Mesendoderm (in vitro differentiated cells): Measurements from ENCODE around the gene FAM216A.
"Not testable (repeated sequence)": the region's sequence is repeated elsewhere in the genome, so short reads cannot be mapped to it uniquely, and the experiment has no call there.

Experiments
- DNase-seq: peaks from one replicate; pipeline ENCODE4 v3.0.0; 2013
- H2AK5ac ChIP-seq: 2 replicates; pipeline ENCODE4 v1.6.1; 2013; ENCODE audit warnings: low read length, inconsistent platforms
- H2BK120ac ChIP-seq: 2 replicates; pipeline ENCODE4 v1.6.1; 2013; ENCODE audit warnings: low read depth, mild to moderate bottlenecking, low read length, moderate library complexity, mixed read lengths
- H2BK15ac ChIP-seq: replicated peaks from 2 replicates; pipeline ENCODE4 v1.6.1; 2013; ENCODE audit warnings: low read depth, mild to moderate bottlenecking, moderate library complexity
- H2BK5ac ChIP-seq: 2 replicates; pipeline ENCODE4 v1.6.1; 2013; ENCODE audit warnings: low read length, inconsistent platforms
- H3K18ac ChIP-seq: 2 replicates; pipeline ENCODE4 v1.6.1; 2013; ENCODE audit warnings: mild to moderate bottlenecking, low read length, mixed read lengths
- H3K23ac ChIP-seq: one replicate; pipeline ENCODE4 v1.6.1; 2013; ENCODE audit warnings: low read length
- H3K27ac ChIP-seq: 2 replicates; pipeline ENCODE4 v1.5.1; 2013; ENCODE audit warnings: low read depth, mild to moderate bottlenecking, inconsistent platforms, low read length, moderate library complexity
- H3K27me3 ChIP-seq: 2 replicates; pipeline ENCODE4 v1.6.1; 2013; ENCODE audit warnings: low read length, control low read depth, mild to moderate bottlenecking, inconsistent platforms; ENCODE audit not compliant: insufficient read depth, poor library complexity
- H3K36me3 ChIP-seq: 2 replicates; pipeline ENCODE4 v1.6.1; 2013; ENCODE audit warnings: low read length, inconsistent platforms; ENCODE audit not compliant: control insufficient read depth, insufficient read depth
- H3K4ac ChIP-seq: one replicate; pipeline ENCODE4 v1.6.1; 2013; ENCODE audit warnings: low read depth, mild to moderate bottlenecking, low read length, moderate library complexity
- H3K4me1 ChIP-seq: 2 replicates; pipeline ENCODE4 v1.6.1; 2013; ENCODE audit warnings: low read depth, low read length, inconsistent platforms; ENCODE audit not compliant: control insufficient read depth
- H3K4me2 ChIP-seq: 2 replicates; pipeline ENCODE4 v1.6.1; 2013; ENCODE audit warnings: low read length
- H3K4me3 ChIP-seq: 2 replicates; pipeline ENCODE4 v1.5.1; 2013; ENCODE audit warnings: mild to moderate bottlenecking, low read length
- H3K56ac ChIP-seq: one replicate; pipeline ENCODE4 v1.6.1; 2013; ENCODE audit warnings: low read length
- H3K79me1 ChIP-seq: 2 replicates; pipeline ENCODE4 v1.6.1; 2013; ENCODE audit warnings: low read length, inconsistent platforms
- H3K79me2 ChIP-seq: 2 replicates; pipeline ENCODE4 v1.6.1; 2013; ENCODE audit warnings: mild to moderate bottlenecking, low read length; ENCODE audit not compliant: control insufficient read depth, insufficient read depth
- H3K9ac ChIP-seq: 2 replicates; pipeline ENCODE4 v1.6.1; 2013; ENCODE audit warnings: low read length, inconsistent platforms
- H4K5ac ChIP-seq: one replicate; pipeline ENCODE4 v1.6.1; 2013; ENCODE audit warnings: low read length
- H4K8ac ChIP-seq: one replicate; pipeline ENCODE4 v1.6.1; 2013; ENCODE audit warnings: low read depth, mild to moderate bottlenecking, control low read depth, low read length, moderate library complexity
- WGBS: extraction: QIAGEN DNeasy Blood & Tissue Kit; methylation state at CpG from one replicate; pipeline ENCODE4 v1.1.7; 2013; ENCODE audit warnings: low lambda C conversion rate, missing lambda C conversion rate; ENCODE audit not compliant: insufficient coverage; ENCODE audit errors: extremely low coverage; 5-methylcytosine and 5-hydroxymethylcytosine counted together

FAM216A gene

GRCh38 chr12:110513842-110514241 lies 45.2 kb downstream of the FAM216A start:
- H2AK5ac ChIP-seq = no peak overlapping the region
- H3K4me3 ChIP-seq = no peak overlapping the region
- H3K36me3 ChIP-seq = no peaks in the 10 kb centered on the region
- no peak overlapping the region for H4K8ac ChIP-seq
- H2BK15ac ChIP-seq = no peak overlapping the region
- H3K79me1 ChIP-seq = no peaks in the 10 kb centered on the region
- no peak overlapping the region for H2BK5ac ChIP-seq
- H3K4me1 ChIP-seq = no peaks in the 10 kb centered on the region
- no peak overlapping the region for H2BK120ac ChIP-seq
- DNase-seq = no peak
- no peak overlapping the region for H3K27ac ChIP-seq
- H3K27me3 ChIP-seq = no peaks in the 10 kb centered on the region
- H3K56ac ChIP-seq = no peak overlapping the region
- H3K18ac ChIP-seq = no peak overlapping the region
- no peak overlapping the region for H3K23ac ChIP-seq
- H4K5ac ChIP-seq = no peak overlapping the region
- no CpG with 5 or more reads among the region's 6 CpGs for WGBS
- no peak overlapping the region for H3K4ac ChIP-seq
- H3K4me2 ChIP-seq = no peak overlapping the region
- H3K79me2 ChIP-seq = no peaks in the 10 kb centered on the region
- no peak overlapping the region for H3K9ac ChIP-seq

- no peaks in the 10 kb centered on the region for H3K4me1 ChIP-seq
- no peaks in the 10 kb centered on the region for H3K79me1 ChIP-seq
- H3K4me3 ChIP-seq = no peak overlapping the region
- no peak overlapping the region for H3K4me2 ChIP-seq
- H4K5ac ChIP-seq = no peak overlapping the region
- H4K8ac ChIP-seq = no peak overlapping the region
- no peak overlapping the region for H3K23ac ChIP-seq
- no peaks in the 10 kb centered on the region for H3K36me3 ChIP-seq
- DNase-seq = no peak
- no peak overlapping the region for H2AK5ac ChIP-seq
- no CpG with 5 or more reads among the region's 1 CpG for WGBS
- no peak overlapping the region for H3K56ac ChIP-seq
- no peak overlapping the region for H3K27ac ChIP-seq
- no peak overlapping the region for H3K9ac ChIP-seq
- H3K27me3 ChIP-seq = no peaks in the 10 kb centered on the region
- no peaks in the 10 kb centered on the region for H3K79me2 ChIP-seq
- H2BK120ac ChIP-seq = no peak overlapping the region
- H3K4ac ChIP-seq = no peak overlapping the region
- H2BK5ac ChIP-seq = no peak overlapping the region
- H2BK15ac ChIP-seq = no peak overlapping the region
- H3K18ac ChIP-seq = no peak overlapping the region
These were observed 45.7 kb downstream of the FAM216A start for GRCh38 chr12:110514363-110514762.

GRCh38 chr12:110516995-110517394 lies 48.4 kb downstream of the FAM216A start:
- Histone ChIP-seq H2AK5ac (no peak overlapping the region), H3K27me3 (no peaks in the 10 kb centered on the region), H3K4me3 (no peak overlapping the region), H3K18ac (no peak overlapping the region), H3K27ac (no peak overlapping the region), H2BK120ac (no peak overlapping the region), H3K4ac (no peak overlapping the region), H3K4me1 (no peaks in the 10 kb centered on the region), H4K8ac (no peak overlapping the region), H3K79me2 (no peaks in the 10 kb centered on the region), H3K23ac (no peak overlapping the region), H3K9ac (no peak overlapping the region), H3K56ac (no peak overlapping the region), H2BK5ac (no peak overlapping the region), H2BK15ac (no peak overlapping the region), H3K79me1 (no peaks in the 10 kb centered on the region), H3K36me3 (no peaks in the 10 kb centered on the region), H3K4me2 (no peak overlapping the region), H4K5ac (no peak overlapping the region)
- DNase-seq = no peak
- no CpG with 5 or more reads among the region's 3 CpGs for WGBS

- not testable (repeated sequence) for H3K4me3 ChIP-seq, H3K79me1 ChIP-seq, H3K18ac ChIP-seq, H3K79me2 ChIP-seq, H2AK5ac ChIP-seq, DNase-seq, H4K5ac ChIP-seq, H3K9ac ChIP-seq, H2BK120ac ChIP-seq, H3K27ac ChIP-seq, H3K36me3 ChIP-seq, H2BK5ac ChIP-seq, H3K27me3 ChIP-seq, H4K8ac ChIP-seq, H3K4me1 ChIP-seq, H3K4me2 ChIP-seq, H2BK15ac ChIP-seq, H3K4ac ChIP-seq, H3K56ac ChIP-seq, H3K23ac ChIP-seq
- WGBS = no CpG with 5 or more reads among the region's 8 CpGs
These were observed 49.4 kb downstream of the FAM216A start for GRCh38 chr12:110518014-110518413.

- not testable (repeated sequence) for H3K27me3 ChIP-seq, H3K9ac ChIP-seq, H3K4ac ChIP-seq, H2AK5ac ChIP-seq, H3K4me2 ChIP-seq, H3K27ac ChIP-seq, H4K5ac ChIP-seq, H3K36me3 ChIP-seq, H3K18ac ChIP-seq, H2BK5ac ChIP-seq, H2BK15ac ChIP-seq, DNase-seq, H3K56ac ChIP-seq, H2BK120ac ChIP-seq, H4K8ac ChIP-seq, H3K79me1 ChIP-seq, H3K4me1 ChIP-seq, H3K79me2 ChIP-seq, H3K23ac ChIP-seq, H3K4me3 ChIP-seq
- no CpG with 5 or more reads among the region's 11 CpGs for WGBS
These were observed 52.4 kb downstream of the FAM216A start for GRCh38 chr12:110520876-110521712.
